Measurements from ENCODE around the gene PIK3R3. TPM values are rescaled to one million over a fixed set of nuclear protein-coding genes. Genes with fewer than 3 reads are reported as not detected.
A peak's percentile ranks its signal among the peaks of the same experiment; 100 is the strongest.

The PIK3R3 gene
- total and polyA plus RNA-seq, 9 of the 15 experiments (the other 6 are each of a cell fraction or from before 2014, with no cell fraction given): 1.4 to 7.7 (median 4.6) TPM

DNA sequence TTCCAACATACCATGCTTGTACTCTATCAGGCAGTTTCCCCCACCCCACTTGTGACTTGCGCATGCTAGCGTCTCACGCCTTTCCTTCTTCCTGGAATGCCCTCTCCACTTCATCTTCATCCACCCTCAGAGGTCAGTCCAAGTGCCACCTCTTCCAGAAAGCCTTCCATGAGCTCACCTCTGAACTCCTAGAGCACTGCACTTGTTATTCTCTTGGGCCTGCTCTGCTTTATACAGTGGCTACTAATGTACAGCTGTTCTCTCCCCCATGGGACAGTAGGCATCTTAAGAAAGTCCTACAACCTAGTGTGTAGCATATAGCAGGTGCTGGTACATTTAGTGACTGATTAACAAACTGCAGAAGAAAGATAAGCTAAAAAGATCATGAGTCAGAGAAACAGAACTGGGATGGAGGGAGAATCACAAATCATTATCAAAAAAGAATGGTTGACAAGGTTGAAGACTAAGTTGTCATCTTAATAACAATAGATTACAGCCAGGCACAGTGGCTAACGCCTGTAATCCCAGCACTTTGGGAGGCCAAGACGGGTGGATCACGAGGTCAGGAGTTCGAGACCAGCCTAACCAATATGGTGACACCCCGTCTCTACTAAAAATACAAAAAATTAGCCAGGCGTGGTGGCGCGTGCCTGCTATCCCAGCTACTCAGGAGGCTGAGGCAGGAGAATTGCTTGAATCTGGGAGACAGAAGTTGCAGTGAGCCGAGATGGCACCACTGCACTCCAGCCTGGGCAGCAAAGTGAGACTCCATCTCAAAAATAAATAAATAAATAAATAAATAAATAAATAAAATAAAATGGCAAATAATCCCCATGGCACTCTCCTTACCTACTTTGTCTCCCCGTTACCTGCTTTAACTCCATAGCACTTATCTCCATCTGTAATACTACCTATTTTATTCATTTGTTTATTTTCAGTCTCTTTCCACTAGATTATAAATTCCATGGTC lies 26.2 kb upstream of the PIK3R3 start (continued):
- TF ChIP-seq, protein P1, sequence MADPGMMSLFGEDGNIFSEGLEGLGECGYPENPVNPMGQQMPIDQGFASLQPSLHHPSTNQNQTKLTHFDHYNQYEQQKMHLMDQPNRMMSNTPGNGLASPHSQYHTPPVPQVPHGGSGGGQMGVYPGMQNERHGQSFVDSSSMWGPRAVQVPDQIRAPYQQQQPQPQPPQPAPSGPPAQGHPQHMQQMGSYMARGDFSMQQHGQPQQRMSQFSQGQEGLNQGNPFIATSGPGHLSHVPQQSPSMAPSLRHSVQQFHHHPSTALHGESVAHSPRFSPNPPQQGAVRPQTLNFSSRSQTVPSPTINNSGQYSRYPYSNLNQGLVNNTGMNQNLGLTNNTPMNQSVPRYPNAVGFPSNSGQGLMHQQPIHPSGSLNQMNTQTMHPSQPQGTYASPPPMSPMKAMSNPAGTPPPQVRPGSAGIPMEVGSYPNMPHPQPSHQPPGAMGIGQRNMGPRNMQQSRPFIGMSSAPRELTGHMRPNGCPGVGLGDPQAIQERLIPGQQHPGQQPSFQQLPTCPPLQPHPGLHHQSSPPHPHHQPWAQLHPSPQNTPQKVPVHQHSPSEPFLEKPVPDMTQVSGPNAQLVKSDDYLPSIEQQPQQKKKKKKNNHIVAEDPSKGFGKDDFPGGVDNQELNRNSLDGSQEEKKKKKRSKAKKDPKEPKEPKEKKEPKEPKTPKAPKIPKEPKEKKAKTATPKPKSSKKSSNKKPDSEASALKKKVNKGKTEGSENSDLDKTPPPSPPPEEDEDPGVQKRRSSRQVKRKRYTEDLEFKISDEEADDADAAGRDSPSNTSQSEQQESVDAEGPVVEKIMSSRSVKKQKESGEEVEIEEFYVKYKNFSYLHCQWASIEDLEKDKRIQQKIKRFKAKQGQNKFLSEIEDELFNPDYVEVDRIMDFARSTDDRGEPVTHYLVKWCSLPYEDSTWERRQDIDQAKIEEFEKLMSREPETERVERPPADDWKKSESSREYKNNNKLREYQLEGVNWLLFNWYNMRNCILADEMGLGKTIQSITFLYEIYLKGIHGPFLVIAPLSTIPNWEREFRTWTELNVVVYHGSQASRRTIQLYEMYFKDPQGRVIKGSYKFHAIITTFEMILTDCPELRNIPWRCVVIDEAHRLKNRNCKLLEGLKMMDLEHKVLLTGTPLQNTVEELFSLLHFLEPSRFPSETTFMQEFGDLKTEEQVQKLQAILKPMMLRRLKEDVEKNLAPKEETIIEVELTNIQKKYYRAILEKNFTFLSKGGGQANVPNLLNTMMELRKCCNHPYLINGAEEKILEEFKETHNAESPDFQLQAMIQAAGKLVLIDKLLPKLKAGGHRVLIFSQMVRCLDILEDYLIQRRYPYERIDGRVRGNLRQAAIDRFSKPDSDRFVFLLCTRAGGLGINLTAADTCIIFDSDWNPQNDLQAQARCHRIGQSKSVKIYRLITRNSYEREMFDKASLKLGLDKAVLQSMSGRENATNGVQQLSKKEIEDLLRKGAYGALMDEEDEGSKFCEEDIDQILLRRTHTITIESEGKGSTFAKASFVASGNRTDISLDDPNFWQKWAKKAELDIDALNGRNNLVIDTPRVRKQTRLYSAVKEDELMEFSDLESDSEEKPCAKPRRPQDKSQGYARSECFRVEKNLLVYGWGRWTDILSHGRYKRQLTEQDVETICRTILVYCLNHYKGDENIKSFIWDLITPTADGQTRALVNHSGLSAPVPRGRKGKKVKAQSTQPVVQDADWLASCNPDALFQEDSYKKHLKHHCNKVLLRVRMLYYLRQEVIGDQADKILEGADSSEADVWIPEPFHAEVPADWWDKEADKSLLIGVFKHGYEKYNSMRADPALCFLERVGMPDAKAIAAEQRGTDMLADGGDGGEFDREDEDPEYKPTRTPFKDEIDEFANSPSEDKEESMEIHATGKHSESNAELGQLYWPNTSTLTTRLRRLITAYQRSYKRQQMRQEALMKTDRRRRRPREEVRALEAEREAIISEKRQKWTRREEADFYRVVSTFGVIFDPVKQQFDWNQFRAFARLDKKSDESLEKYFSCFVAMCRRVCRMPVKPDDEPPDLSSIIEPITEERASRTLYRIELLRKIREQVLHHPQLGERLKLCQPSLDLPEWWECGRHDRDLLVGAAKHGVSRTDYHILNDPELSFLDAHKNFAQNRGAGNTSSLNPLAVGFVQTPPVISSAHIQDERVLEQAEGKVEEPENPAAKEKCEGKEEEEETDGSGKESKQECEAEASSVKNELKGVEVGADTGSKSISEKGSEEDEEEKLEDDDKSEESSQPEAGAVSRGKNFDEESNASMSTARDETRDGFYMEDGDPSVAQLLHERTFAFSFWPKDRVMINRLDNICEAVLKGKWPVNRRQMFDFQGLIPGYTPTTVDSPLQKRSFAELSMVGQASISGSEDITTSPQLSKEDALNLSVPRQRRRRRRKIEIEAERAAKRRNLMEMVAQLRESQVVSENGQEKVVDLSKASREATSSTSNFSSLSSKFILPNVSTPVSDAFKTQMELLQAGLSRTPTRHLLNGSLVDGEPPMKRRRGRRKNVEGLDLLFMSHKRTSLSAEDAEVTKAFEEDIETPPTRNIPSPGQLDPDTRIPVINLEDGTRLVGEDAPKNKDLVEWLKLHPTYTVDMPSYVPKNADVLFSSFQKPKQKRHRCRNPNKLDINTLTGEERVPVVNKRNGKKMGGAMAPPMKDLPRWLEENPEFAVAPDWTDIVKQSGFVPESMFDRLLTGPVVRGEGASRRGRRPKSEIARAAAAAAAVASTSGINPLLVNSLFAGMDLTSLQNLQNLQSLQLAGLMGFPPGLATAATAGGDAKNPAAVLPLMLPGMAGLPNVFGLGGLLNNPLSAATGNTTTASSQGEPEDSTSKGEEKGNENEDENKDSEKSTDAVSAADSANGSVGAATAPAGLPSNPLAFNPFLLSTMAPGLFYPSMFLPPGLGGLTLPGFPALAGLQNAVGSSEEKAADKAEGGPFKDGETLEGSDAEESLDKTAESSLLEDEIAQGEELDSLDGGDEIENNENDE (IDR thresholded peaks at IDR 0.05; ENCODE audit: low read depth, low read length): no peak
- TF ChIP-seq CC2D1A (IDR thresholded peaks at IDR 0.05): peak; percentile 98
- TF ChIP-seq FOS (IDR thresholded peaks at IDR 0.05; ENCODE audit: extremely low read depth, insufficient read length): peak; percentile 50
- TF ChIP-seq, protein P2, sequence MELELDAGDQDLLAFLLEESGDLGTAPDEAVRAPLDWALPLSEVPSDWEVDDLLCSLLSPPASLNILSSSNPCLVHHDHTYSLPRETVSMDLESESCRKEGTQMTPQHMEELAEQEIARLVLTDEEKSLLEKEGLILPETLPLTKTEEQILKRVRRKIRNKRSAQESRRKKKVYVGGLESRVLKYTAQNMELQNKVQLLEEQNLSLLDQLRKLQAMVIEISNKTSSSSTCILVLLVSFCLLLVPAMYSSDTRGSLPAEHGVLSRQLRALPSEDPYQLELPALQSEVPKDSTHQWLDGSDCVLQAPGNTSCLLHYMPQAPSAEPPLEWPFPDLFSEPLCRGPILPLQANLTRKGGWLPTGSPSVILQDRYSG (tag; conservative IDR thresholded peaks at IDR 0.05; ENCODE audit: low read depth): no peak
- TF ChIP-seq, protein P3, sequence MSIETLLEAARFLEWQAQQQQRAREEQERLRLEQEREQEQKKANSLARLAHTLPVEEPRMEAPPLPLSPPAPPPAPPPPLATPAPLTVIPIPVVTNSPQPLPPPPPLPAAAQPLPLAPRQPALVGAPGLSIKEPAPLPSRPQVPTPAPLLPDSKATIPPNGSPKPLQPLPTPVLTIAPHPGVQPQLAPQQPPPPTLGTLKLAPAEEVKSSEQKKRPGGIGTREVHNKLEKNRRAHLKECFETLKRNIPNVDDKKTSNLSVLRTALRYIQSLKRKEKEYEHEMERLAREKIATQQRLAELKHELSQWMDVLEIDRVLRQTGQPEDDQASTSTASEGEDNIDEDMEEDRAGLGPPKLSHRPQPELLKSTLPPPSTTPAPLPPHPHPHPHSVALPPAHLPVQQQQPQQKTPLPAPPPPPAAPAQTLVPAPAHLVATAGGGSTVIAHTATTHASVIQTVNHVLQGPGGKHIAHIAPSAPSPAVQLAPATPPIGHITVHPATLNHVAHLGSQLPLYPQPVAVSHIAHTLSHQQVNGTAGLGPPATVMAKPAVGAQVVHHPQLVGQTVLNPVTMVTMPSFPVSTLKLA (conservative IDR thresholded peaks at IDR 0.05): peak; percentile 53 to 86; a peak in 3 of 4 replicates
- TF ChIP-seq, protein P4, sequence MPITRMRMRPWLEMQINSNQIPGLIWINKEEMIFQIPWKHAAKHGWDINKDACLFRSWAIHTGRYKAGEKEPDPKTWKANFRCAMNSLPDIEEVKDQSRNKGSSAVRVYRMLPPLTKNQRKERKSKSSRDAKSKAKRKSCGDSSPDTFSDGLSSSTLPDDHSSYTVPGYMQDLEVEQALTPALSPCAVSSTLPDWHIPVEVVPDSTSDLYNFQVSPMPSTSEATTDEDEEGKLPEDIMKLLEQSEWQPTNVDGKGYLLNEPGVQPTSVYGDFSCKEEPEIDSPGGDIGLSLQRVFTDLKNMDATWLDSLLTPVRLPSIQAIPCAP (CRISPR knock-in tag; IDR thresholded peaks at IDR 0.05; ENCODE audit: borderline replicate concordance): no peak

Data from K562 (cell line).